Dendritic cell treated with granulocyte-macrophage colony-stimulating factor and Interleukin-4, amounts not matched to agents 40 ng/mL and 50 ng/mL, for 4 days (primary cell): ENCODE data around the gene IFITM1.
"Not testable (repeated sequence)": the region's sequence is repeated elsewhere in the genome, so short reads cannot be mapped to it uniquely, and the experiment has no call there.

ENCODE experiments used
- H3K27ac Mint-ChIP-seq: one replicate; pipeline ENCODE4 v1.8.0; 2022; ENCODE audit warnings: mild to moderate bottlenecking, mixed read lengths
- H3K27me3 Mint-ChIP-seq: one replicate; pipeline ENCODE4 v1.8.0; 2022; ENCODE audit warnings: mild to moderate bottlenecking, mixed read lengths
- H3K36me3 Mint-ChIP-seq: one replicate; pipeline ENCODE4 v1.8.0; 2022; ENCODE audit warnings: low read depth, mixed read lengths
- H3K4me1 Mint-ChIP-seq: one replicate; pipeline ENCODE4 v1.8.0; 2022; ENCODE audit warnings: low read depth, mixed read lengths
- H3K4me3 Mint-ChIP-seq: one replicate; pipeline ENCODE4 v1.8.0; 2022; ENCODE audit warnings: mild to moderate bottlenecking, moderate library complexity, mixed read lengths
- H3K9me3 Mint-ChIP-seq: one replicate; pipeline ENCODE4 v1.8.0; 2022; ENCODE audit warnings: mixed read lengths
- intact Hi-C: fragments of 100-400 bp; cut with micrococcal nuclease; formaldehyde crosslinking; loops from one replicate; pipeline ENCODE4 v1.15.0; 2022

Gene IFITM1

GRCh38 chr11:313787-314553 lies at the start of gene IFITM1:
Gene IFITM1, plus strand, starts transcription at chr11:314040. Its CDS starts 131 bp downstream, at chr11:314171.
- Mint-ChIP-seq H3K27ac (no peak within 1 kb of the TSS), H3K36me3 (no peaks in the 10 kb centered on the region), H3K4me1 (peaks cover 35% of the 10 kb centered on the region), H3K4me3 (no peak within 1 kb of the TSS), H3K9me3 (no peaks in the 10 kb centered on the region), H3K27me3 (peaks cover 58% of the 10 kb centered on the region)
- intact Hi-C loops, result loop anchor here (5.0 kb wide), 1 partner anchor 38 kb away; no protein-coding TSS in a partner anchor

- peaks cover 44% of the 10 kb centered on the region for H3K4me1 Mint-ChIP-seq
- intact Hi-C loops, result no loop called here
- no peaks in the 10 kb centered on the region for H3K36me3 Mint-ChIP-seq
- H3K27me3 Mint-ChIP-seq, result peaks cover 2% of the 10 kb centered on the region
- H3K9me3 Mint-ChIP-seq, result no peaks in the 10 kb centered on the region
- peak overlapping the region; percentile 50 for H3K4me3 Mint-ChIP-seq
- H3K27ac Mint-ChIP-seq, result peak overlapping the region; percentile 99
Measured at GRCh38 chr11:266676-267439, 47.0 kb upstream of the IFITM1 start.

- intact Hi-C loops, result no loop called here
- no peaks in the 10 kb centered on the region for H3K9me3 Mint-ChIP-seq
- peaks cover 47% of the 10 kb centered on the region for H3K4me1 Mint-ChIP-seq
- no peaks in the 10 kb centered on the region for H3K36me3 Mint-ChIP-seq
- H3K27ac Mint-ChIP-seq, result peak overlapping the region; percentile 99
- H3K4me3 Mint-ChIP-seq, result peak overlapping the region; percentile 77
- H3K27me3 Mint-ChIP-seq, result peaks cover 5% of the 10 kb centered on the region
Measured at GRCh38 chr11:267491-267994, 46.3 kb upstream of the IFITM1 start.

GRCh38 chr11:268716-269145 lies 45.1 kb upstream of the IFITM1 start:
- peaks cover 10% of the 10 kb centered on the region for H3K27me3 Mint-ChIP-seq

GRCh38 chr11:269146-269890 lies 44.5 kb upstream of the IFITM1 start:
- H3K36me3 Mint-ChIP-seq, result no peaks in the 10 kb centered on the region
- peak overlapping the region; percentile 77 for H3K4me3 Mint-ChIP-seq
- intact Hi-C loops, result loop anchor here (1.0 to 2.0 kb wide), 2 partner anchors 8 to 63 kb away; partner anchors contain the start of genes BET1L and RIC8A
- peak overlapping the region; percentile 99 for H3K27ac Mint-ChIP-seq
- peaks cover 10% of the 10 kb centered on the region for H3K27me3 Mint-ChIP-seq
- H3K4me1 Mint-ChIP-seq, result peaks cover 55% of the 10 kb centered on the region
- no peaks in the 10 kb centered on the region for H3K9me3 Mint-ChIP-seq

More at GRCh38 chr11:268716-269145, 45.1 kb upstream of the IFITM1 start:
- peaks cover 51% of the 10 kb centered on the region for H3K4me1 Mint-ChIP-seq
- not testable (repeated sequence) for H3K9me3 Mint-ChIP-seq, H3K36me3 Mint-ChIP-seq
- peak overlapping the region; percentile 77 for H3K4me3 Mint-ChIP-seq
- intact Hi-C loops, result loop anchor here (1.0 to 2.0 kb wide), 3 partner anchors 9 to 62 kb away; partner anchors contain the start of genes BET1L, PSMD13, RIC8A and SIRT3
- peak overlapping the region; percentile 99 for H3K27ac Mint-ChIP-seq

- H3K9me3 Mint-ChIP-seq, result no peaks in the 10 kb centered on the region
- peak overlapping the region; percentile 2 for H3K4me3 Mint-ChIP-seq
- H3K27me3 Mint-ChIP-seq, result peaks cover 12% of the 10 kb centered on the region
- no peaks in the 10 kb centered on the region for H3K36me3 Mint-ChIP-seq
- intact Hi-C loops, result loop anchor here (5.0 kb wide), 1 partner anchor 37 kb away; the partner anchor contains the start of gene IFITM2
- peaks cover 65% of the 10 kb centered on the region for H3K4me1 Mint-ChIP-seq
- peak overlapping the region; percentile 99 for H3K27ac Mint-ChIP-seq
Measured at GRCh38 chr11:270451-271318, 43.2 kb upstream of the IFITM1 start.

GRCh38 chr11:271319-271715 lies 42.5 kb upstream of the IFITM1 start:
- peaks cover 65% of the 10 kb centered on the region for H3K4me1 Mint-ChIP-seq
- no peak overlapping the region for H3K4me3 Mint-ChIP-seq
- peak overlapping the region; percentile 99 for H3K27ac Mint-ChIP-seq
- intact Hi-C loops, result loop anchor here (5.0 kb wide), 1 partner anchor 36 kb away; the partner anchor contains the start of gene IFITM2
- no peaks in the 10 kb centered on the region for H3K9me3 Mint-ChIP-seq
- peaks cover 15% of the 10 kb centered on the region for H3K27me3 Mint-ChIP-seq
- H3K36me3 Mint-ChIP-seq, result no peaks in the 10 kb centered on the region

- Mint-ChIP-seq H3K9me3 (no peaks in the 10 kb centered on the region), H3K36me3 (no peaks in the 10 kb centered on the region), H3K27me3 (peaks cover 23% of the 10 kb centered on the region), H3K27ac (peak overlapping the region; percentile 99), H3K4me3 (no peak overlapping the region), H3K4me1 (peaks cover 59% of the 10 kb centered on the region)
- intact Hi-C loops, result loop anchor here (5.0 kb wide), 1 partner anchor 35 kb away; the partner anchor contains the start of gene IFITM2
Measured at GRCh38 chr11:272195-272930, 41.5 kb upstream of the IFITM1 start.

GRCh38 chr11:272931-273198 lies 41.0 kb upstream of the IFITM1 start:
- intact Hi-C loops, result loop anchor here (5.0 kb wide), 1 partner anchor 34 kb away; the partner anchor contains the start of gene IFITM2
- Mint-ChIP-seq H3K36me3 (no peaks in the 10 kb centered on the region), H3K27ac (peak overlapping the region; percentile 99), H3K4me1 (peaks cover 59% of the 10 kb centered on the region), H3K9me3 (no peaks in the 10 kb centered on the region), H3K4me3 (no peak overlapping the region), H3K27me3 (peaks cover 27% of the 10 kb centered on the region)

GRCh38 chr11:276219-276618 lies 37.6 kb upstream of the IFITM1 start:
- no peak overlapping the region for H3K4me3 Mint-ChIP-seq
- H3K4me1 Mint-ChIP-seq, result peaks cover 53% of the 10 kb centered on the region
- H3K9me3 Mint-ChIP-seq, result no peaks in the 10 kb centered on the region
- no peaks in the 10 kb centered on the region for H3K36me3 Mint-ChIP-seq
- intact Hi-C loops, result no loop called here
- no peak overlapping the region for H3K27ac Mint-ChIP-seq
- H3K27me3 Mint-ChIP-seq, result peaks cover 59% of the 10 kb centered on the region

GRCh38 chr11:278001-278951 lies 35.6 kb upstream of the IFITM1 start, which contains the start of gene NLRP6:
Gene NLRP6, plus strand, starts transcription at chr11:278407. Its CDS starts 163 bp downstream, at chr11:278570.
- Mint-ChIP-seq H3K27ac (peak within 1 kb of the TSS; percentile 58), H3K36me3 (no peaks in the 10 kb centered on the region), H3K9me3 (no peaks in the 10 kb centered on the region), H3K27me3 (peaks cover 69% of the 10 kb centered on the region), H3K4me1 (peaks cover 64% of the 10 kb centered on the region), H3K4me3 (no peak within 1 kb of the TSS)
- intact Hi-C loops, result no loop called here
